Renal cortical epithelial cell (primary cell): ENCODE results near the gene RBMS3. TPM values are rescaled to one million over a fixed set of nuclear protein-coding genes. Genes with fewer than 3 reads are reported as not detected.
A peak's percentile ranks its signal among the peaks of the same experiment; 100 is the strongest.

Source experiments
- DNase-seq: peaks from one replicate; pipeline ENCODE4 v3.0.0-alpha.2; 2011; ENCODE audit warnings: low read depth
- total RNA-seq: library from RNA; depleted of rRNA; stranded (reverse); fragments of >200 nt; gene quantifications from 2 replicates; pipeline ENCODE4 v1.2.3, GENCODE V29; 2014

Gene RBMS3
- total RNA-seq, 1 donor from 2014 or later, result 26.7 TPM

DNA sequence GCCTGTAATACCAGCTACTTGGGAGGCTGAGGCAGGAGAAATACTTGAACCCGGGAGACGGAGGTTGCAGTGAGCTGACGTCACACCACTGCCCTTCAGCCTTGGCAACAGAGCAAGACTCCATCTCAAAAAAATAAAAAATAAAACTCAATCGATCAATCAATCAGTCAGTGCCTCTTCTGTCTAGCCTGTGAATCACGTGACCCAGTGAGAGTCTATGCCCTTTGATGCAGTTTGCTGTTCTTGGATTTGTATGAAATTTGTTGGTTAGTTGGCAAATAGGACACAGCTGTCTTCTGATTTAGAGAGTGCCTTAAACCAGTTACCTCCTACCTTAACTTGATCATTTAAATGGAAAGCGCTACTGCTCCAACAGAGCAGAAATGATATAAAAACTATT lies 3.6 kb upstream of the RBMS3 start:
- DNase-seq, result no peak

DNA sequence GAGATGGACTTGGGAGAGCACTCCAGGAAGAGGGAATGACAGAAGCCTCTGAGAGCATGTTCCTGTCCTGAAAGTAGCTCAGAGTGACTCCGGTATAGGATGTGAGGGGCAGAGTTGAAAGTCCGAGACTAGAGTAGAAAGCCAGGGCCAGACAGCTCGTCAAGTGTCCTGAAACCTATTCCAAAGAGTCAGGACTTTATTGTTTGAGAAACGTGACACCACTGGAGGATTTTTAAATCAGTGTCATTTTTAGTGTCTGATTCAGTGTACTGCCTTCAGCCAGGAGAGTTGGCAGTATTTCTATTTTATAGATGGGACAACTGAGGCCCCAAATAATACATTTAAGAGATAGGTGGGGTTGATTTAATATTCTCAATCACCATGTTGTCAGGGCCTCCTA lies 1.6 kb upstream of the RBMS3 start:
- DNase-seq, result no peak

DNA sequence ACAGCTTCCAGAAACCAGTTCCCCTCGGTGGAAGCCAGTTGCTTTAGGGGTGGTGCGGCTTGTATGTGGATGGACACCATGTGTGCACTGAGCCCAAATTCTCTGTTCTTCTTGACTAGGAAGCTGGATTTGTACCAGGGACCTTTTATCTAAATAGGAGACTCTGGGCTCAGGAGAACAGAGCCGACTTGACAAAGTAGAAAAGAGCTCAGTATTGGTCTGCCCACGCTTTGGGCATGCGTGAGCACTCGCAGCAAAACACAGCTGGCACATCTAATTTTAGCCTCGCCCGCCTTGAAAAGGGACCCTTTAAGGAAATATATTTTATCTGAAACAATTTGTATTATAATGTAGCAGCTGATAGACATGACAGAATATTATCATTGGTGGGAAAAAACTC lies 1.1 kb upstream of the RBMS3 start:
- no peak for DNase-seq

DNA sequence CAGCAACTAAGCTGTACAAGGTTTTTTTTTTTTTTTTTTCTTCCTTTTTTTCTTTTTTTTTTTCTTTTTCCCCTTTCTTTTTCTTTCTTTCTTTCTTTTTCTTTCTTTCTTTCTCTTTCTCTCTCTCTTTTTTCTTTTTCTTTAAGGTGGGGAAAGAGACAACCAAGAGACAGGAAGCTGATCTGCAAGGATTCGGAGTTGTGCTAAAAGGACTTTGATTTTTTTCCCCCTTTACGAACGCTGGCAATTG lies 148 bp downstream of the RBMS3 start:
- peak; percentile 37 for DNase-seq

DNA sequence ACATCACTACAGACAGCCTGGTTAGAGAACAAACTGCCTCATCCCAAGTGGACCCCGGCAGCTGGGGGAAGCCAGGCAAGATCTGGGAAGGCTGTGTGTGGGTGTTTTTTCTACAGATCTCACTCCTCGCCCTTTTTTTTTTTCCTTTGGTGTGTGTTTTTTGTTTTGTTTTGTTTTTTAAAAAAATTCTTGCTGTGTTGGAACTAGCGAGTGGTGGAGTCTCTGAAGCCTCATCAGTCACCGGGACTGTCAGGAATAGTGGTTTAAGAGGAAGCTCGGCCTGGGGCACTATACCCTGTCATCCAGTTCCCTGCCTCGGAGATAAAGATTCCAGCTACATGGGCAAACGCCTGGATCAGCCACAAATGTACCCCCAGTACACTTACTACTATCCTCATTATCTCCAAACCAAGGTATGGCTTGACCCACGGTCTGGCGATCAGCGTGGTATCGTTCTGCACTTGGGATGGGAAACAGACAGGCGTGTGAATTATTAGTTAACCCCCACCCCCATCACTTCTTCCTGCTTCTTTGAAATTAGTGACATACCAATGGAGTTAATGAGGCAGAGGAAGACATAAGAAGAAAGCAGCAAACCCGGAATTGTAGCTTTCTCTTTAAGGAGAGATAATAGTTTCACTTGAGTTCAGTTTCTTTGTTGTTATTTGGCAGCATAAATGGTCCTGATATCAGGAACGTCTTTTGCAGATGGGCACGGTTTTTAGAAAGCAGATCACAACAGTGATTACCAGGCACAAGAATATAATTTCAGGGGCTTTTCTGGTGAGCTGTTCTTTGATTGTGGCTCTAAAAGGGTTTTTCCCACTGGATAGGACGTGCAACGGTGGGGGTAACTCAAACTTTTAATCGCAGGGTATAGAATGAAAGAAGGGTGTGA lies 722 bp downstream of the RBMS3 start:
- DNase-seq, result peak; percentile 82

DNA sequence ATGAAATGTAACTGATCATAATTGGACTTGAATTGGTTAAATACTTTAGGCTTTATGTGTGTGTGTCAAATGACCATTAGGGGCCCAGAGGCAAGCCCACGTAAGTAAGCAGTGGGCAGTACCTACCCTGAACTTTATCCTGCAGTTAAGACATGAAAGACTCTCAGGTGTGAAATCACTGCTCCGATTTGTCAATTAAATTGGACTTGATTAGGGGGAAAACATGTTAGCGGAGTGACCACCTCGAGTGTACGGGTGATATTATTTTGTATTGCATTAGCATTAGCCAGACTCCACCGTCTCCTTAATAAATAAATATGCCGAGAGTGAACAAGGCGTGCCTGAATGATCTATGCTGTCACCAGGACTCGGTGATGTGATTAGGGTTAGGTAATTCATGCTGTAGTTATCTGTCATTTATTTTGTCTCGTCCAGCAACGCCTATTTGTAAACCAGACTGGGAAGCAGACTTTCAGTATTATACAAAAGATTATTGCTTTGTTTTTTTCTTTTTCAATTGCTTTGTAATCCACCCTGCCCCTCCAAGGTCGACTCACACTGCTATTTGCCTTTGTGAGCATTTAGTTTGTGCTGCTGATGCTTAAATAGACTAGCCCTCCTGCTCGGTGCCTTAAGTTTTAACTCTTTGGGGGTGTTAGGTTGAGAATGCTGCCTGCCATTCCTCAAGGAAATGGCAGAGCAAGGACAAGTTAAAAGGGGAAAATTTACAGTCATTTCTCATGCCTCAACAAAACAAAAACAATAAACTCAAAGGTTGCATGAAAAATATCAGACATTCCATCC lies 1.8 kb downstream of the RBMS3 start:
- DNase-seq, result peak; percentile 80

DNA sequence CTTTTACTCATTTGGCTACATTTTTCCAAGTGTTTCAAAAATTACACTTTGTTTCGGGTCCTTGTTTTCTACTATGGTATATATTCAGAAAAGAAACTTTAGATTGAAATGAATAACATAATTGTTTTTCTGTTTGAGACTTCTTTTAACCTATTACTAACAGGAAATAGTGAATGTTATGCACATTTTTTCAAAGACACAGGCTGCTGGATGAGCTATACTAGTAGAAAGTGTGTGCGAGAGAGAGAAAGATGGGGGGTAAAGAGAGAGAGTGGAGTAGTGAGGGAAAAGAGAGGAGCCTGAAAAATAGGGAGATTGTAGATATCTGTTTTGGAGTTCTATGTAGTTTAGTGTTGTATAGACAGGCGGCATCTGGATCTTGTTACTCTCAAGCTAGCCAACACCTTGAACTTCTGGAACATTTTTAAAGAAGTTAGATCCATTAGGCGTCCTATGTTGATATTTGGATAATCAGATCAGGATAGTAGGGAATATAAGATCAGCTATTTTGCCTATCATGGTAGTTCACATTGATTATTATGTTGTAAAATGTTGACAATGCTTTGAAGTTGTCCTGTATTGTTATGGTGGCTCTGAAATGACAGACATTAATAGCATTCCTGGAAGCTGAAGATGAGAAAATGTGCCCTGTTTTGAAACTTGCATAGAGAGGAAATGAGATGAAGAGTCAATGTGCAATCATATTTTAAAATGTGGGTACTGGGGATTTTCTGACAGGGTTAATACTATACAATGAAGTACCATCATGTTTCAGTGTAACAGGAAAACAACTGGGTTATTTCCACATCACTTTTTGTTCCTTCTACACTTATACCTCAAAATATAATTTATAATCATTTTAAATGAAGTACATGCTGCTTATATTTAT lies 2.6 kb downstream of the RBMS3 start:
- DNase-seq, result peak; percentile 23

DNA sequence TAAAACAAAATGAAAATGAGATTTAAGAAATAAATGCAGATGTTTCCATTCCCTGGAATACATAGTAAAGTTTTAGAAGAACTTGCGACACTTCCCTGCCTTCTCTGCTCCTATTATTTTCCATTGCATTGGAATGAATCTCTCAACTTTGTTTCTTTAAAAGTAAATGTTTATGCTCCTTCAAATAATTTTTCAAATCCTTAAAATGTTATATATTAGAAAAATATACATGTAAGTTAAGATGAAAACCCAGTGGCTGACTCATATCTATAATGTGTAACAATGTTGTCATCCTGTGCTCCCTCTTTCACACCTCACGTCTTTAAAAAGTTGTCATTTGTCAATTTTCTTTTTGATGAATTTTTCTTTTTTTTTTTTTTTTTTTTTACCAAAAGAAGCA lies 3.6 kb downstream of the RBMS3 start:
- DNase-seq, result no peak

DNA sequence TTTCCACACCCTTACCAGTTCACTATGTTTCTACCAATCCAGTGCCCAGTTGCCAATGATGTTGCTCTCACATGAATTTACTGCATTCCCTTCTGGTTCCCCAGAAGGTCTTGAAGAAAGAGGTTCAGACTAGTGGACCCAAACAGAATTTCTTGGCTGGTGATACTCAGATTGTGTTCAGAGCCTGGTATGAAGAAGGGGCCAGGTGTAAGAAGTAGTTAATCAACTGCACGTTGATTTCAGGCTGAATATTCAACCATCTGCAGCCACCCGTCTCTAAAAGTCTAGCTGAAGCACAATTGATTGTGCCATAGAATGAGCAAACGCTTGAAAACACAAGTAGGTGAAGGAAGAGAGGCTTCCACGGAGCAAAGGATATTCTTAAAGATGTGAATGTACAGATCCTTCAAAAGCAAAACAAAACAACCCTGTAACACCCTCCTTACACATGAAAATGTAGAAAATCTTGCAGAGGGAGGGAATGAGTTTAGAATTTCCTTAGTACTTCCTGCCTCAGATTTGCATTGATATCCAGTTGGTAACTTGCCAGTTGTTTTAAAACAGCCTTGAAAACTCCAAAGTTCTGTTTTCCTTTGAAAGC lies 4.7 kb downstream of the RBMS3 start:
- peak; percentile 69 for DNase-seq

DNA sequence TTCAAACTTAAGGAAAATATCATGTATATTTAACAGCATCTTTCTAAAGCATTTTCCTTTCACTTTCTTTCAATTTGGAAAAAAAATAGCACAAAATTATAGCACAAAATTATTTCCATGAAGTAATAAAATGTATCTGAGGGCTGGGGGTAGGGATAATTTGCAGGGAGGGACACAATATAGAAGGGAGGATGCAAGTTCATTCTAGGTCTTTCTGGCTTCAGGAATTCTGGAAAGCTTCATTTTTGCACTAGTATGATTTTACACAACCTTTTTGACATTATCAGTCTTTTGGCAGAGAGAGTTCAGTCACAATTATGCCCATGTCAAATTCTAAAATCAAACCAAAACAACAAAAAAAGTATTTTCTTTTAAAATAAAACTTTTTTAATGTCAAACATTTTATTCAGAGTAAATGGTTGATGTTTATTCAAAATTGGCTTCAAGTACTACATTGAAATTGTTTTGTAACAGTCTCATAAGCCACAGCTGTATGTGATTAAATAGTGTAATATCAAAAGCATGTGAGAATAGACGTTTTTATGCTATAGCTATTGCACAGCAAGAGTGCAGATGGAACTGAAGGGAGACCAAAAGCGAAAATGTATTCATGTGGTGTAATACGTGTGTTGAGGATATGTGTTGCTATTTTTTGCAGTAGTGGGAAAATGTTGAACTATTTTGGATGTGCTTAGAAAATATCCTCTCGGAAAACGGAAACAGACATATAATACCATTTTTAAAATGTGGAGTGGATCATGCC lies 5.8 kb downstream of the RBMS3 start:
- no peak for DNase-seq

DNA sequence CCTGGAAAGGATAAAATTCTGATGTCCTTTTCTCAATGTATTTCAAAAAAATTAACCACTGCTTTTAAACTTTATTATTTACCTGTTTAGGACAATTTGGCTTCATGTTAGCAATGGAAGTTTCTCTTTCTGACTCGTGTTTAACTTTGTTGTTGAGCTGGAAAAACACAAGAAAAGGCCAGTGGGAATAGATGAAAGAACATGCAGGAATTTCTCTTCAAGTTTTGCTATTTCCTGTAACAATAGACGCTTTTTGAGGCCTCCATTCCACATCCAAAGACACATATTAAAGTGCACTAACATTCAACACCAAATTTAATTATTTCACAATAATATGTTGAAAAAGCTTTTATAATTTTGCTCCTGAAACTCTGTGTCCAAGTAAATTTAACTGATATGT lies 9.7 kb downstream of the RBMS3 start:
- no peak for DNase-seq

DNA sequence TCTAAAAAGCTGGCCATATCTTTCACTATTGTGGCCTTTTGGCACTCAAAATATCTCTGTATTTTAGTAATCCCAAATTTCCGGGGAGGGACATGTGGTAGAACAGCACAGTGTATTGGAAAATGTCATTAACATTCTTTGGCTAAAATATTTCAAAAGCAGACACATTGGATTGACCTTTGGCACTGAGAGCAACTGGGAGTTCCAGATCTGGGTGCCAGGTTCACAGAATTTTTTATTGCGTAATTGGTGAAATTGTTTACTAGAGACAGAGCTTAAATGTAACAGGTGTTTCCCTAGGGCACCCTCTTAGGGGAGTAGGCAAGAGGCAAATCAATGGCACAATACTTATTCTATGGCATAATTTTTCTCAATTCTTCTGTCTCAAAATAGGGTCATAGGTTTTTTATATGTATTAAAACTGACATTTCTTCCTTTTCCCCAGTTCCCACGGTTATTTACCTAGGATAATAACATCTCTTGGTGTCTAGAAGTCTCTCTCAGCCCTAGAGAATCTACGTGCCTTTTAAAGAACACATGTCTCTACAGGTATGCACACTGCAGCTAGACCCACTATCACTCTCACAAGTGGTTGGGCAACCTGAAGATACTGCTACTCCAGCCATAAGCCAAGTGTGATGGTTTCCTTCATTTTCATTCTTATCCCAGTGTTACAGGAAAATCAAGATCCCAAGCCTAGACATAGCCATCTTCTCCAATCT lies 10.6 kb downstream of the RBMS3 start:
- DNase-seq, result peak; percentile 74

DNA sequence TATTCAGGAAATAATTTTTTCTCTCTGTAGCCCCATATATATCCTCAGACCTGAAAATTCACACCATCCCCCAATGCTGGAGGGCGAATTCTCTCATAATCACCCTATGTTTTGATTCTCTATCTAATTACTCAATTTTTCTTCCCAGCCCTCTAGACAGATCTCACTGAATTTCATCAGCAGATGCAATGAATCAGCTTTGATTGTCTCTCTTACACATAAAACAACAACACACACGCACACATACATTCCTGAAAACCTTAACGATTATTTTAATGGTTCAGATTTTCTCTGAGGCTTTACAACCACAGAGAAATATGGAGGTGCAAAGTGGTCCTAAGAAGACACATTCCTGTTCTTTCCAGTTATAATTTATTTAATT lies 11.1 kb downstream of the RBMS3 start:
- DNase-seq, result no peak

DNA sequence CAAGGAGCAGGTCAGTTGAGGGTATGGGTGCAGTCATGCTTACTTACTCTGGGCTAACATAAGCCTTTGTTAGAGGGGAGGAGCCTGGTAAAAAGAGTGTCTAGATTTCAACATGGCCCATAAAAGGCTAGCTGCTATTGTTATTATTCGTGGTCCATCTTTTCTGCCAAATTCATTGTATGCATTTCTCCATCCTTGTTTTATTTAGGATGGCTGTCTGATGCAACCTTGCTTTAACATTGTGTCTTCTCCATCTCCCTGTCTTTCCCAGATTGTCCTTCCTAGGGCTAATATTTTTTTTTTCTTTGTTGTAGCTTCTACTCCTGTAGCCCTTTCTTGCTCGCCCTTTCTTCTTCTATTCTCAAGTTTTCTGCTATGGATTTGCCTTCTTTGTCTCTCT lies 12.6 kb downstream of the RBMS3 start:
- peak; percentile 65 for DNase-seq

DNA sequence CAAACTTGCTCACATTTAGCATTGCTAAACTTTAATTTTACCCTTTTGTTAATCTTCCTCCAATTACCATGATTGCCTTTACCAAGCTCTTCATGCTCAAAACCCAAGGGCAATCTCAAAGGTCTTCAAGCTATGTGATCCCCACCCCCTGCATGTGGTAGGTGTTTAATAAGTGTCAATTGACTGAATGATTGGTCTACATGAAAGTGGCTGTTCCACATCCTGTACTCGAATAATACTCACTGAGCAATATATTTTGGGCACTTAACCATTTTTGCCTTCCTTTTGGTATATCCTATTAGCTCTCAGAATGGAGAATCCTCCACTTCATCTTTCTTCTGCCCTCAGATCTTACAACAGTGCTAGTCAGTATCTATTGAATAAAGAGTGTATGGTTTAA lies 17.1 kb downstream of the RBMS3 start:
- DNase-seq, result no peak

DNA sequence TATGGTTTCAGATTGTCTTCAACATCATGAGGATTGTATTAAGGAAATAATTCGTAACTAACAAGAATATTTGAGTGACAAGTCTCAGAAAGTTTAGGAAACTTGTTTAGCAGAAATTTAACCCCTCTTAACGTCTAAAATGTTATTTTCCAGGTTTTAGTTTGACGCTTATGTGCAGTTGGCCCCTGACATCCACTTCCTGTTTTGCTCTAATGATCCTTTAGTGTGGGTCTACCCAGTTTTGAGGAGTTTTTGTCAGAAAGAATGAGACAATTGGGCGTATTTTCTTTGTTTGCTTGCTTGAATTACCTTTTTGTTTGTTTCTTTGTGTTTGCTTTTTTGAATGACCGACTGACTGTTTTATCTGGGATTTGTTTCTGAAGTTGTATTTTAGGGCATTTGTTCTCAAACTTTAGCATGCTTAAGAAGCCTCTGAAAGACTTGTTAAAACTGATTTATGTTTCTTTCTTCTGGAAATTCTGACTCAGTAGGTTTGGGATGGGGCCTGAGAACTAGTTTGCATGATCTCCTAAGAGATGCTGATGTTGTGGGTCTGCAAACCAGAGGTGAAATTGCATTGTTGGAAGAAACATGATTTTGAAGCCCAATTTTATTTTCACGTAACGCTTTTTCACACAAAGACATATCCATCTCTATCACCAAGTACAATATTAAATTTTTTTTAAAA lies 20.6 kb downstream of the RBMS3 start:
- DNase-seq, result no peak

DNA sequence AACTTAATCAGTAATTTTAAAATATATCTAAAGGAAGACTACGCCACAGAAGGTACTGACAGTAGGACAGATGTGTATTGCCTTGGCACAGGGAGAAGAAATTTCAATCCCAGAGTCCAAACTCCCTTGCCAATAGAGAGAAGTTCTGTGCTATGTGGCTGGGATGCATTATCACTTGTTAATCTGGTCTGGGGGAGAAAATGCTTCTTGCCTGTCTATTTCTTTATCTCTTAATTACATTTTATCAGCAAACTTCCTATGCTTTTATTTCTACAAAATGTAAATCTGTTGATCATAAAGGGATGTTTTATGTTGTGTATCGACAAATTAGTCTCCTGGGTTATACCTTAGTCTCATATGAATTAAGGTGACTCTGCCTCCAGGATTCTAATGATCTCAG lies 21.7 kb downstream of the RBMS3 start:
- no peak for DNase-seq

DNA sequence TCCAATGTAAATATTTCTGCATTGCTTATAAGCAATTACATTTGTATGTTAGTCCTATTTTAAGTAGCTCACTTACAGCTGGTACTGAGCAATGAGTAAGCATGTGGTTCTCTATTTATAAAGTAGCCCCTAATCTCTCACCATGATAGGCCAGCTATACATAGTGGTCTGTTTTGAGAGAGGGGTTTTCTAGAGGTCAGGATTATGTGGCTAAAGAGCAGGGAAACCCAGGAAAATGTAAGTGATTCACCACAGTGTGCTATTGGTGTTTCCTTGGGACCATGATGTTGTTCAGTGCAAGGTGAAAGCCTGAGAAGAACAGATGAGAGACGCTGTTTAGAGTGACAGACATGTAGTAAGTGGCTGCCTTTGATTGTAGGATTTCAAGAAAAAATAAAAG lies 26.4 kb downstream of the RBMS3 start:
- DNase-seq, result no peak

DNA sequence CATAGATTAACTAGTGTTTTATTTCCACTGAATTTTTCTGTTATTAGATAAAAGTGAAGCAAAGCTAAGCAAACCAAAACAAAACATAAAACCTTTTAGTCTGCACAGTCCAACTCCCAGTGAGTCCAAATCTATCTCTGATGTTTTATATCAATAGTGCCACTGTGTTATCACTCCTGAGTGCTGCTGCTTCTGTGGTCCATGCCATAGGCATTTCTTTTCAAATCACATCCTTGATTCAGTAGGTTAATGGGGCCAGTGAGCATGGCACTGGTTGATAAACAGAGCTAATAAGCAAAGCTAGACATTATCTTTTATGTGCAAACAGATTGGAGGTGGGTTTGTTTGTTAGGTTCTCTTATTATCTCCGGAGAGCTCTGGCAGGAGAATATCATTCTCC lies 30.0 kb downstream of the RBMS3 start:
- DNase-seq, result no peak

DNA sequence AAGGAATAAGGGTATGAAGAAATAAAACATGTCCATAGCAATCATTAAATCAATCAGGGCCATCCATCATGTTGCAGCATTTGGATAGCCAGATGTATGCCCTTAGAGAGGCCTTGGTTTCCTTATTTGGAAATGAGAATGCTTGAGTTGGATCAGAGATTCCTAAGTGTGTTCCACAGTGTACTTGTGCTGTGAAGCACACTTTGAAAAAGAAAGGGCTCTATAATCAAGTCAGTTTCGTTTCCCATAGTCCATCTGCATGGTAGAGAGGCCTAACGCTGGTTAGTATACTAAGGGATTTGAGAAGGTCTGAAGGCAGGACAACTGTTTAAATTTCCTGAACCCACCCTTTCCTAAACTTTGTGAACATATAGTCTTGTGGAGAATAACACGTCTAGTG lies 30.9 kb downstream of the RBMS3 start:
- DNase-seq, result no peak
